ENCODE results near the gene NRSN2. TPM values are rescaled to one million over a fixed set of nuclear protein-coding genes. Genes with fewer than 3 reads are reported as not detected.
"Not testable (repeated sequence)": the region's sequence is repeated elsewhere in the genome, so short reads cannot be mapped to it uniquely, and the experiment has no call there.

The NRSN2 gene
- total and polyA plus RNA-seq, 3 donors from 2014 or later: 49.4 to 79.0 (median 62.4) TPM

GRCh38 chr20:375265-375889 lies 28.5 kb downstream of the NRSN2 start:
- no peak overlapping the region for H3K27ac ChIP-seq
- DNase-seq: no peak
- TF ChIP-seq CTCF (IDR thresholded peaks at IDR 0.05) (no peak), POLR2A (IDR thresholded peaks at IDR 0.05) (no peak)

GRCh38 chr20:376089-376488 lies 29.2 kb downstream of the NRSN2 start:
- DNase-seq: no peak
- H3K36me3 ChIP-seq (ENCODE audit: low read depth, missing control alignments): no peaks in the 10 kb centered on the region
- TF ChIP-seq POLR2A (IDR thresholded peaks at IDR 0.05) (no peak), CTCF (IDR thresholded peaks at IDR 0.05) (no peak)
- H3K27ac ChIP-seq: no peak overlapping the region
- no peak overlapping the region for H3K4me3 ChIP-seq
- H3K27me3 ChIP-seq: no peaks in the 10 kb centered on the region
- 27 to 55% methylated on average over 2 of the region's 2 CpGs for WGBS, 2 donors
- intact Hi-C loops (cut with DNase I; ENCODE audit: low total_unique reads): no loop called here
- H3K9me3 ChIP-seq: no peaks in the 10 kb centered on the region
- H3K4me1 ChIP-seq: peaks cover 8% of the 10 kb centered on the region

More at GRCh38 chr20:375265-375889, 28.5 kb downstream of the NRSN2 start:
- no peaks in the 10 kb centered on the region for H3K9me3 ChIP-seq
- no peak overlapping the region for H3K4me3 ChIP-seq
- intact Hi-C loops (cut with DNase I; ENCODE audit: low total_unique reads): no loop called here
- no peaks in the 10 kb centered on the region for H3K36me3 ChIP-seq (ENCODE audit: low read depth, missing control alignments)
- peaks cover 8% of the 10 kb centered on the region for H3K4me1 ChIP-seq
- H3K27me3 ChIP-seq: no peaks in the 10 kb centered on the region
- 75 to 80% methylated on average over 10 of the region's 10 CpGs for WGBS, 2 donors

- Histone ChIP-seq H3K27me3 (no peaks in the 10 kb centered on the region), H3K4me1 (peaks cover 6% of the 10 kb centered on the region), H3K36me3 (ENCODE audit: low read depth, missing control alignments) (no peaks in the 10 kb centered on the region), H3K4me3 (no peak overlapping the region), H3K27ac (no peak overlapping the region), H3K9me3 (no peaks in the 10 kb centered on the region)
- DNase-seq: no peak
- intact Hi-C loops (cut with DNase I; ENCODE audit: low total_unique reads): no loop called here
- TF ChIP-seq CTCF (IDR thresholded peaks at IDR 0.05): no peak
- TF ChIP-seq POLR2A (IDR thresholded peaks at IDR 0.05): no peak
- WGBS, 2 donors: 67 to 90% methylated on average over 2 of the region's 2 CpGs
These were observed 29.8 kb downstream of the NRSN2 start for GRCh38 chr20:376750-377149.

GRCh38 chr20:377578-377977 lies 30.7 kb downstream of the NRSN2 start:
- DNase-seq; H3K36me3 ChIP-seq (ENCODE audit: low read depth, missing control alignments); H3K9me3 ChIP-seq; H3K4me1 ChIP-seq; H3K27ac ChIP-seq; H3K4me3 ChIP-seq; intact Hi-C loops (cut with DNase I; ENCODE audit: low total_unique reads); H3K27me3 ChIP-seq: not testable (repeated sequence)
- WGBS, 2 donors: 86 to 88% methylated on average over 12 of the region's 12 CpGs

GRCh38 chr20:378961-379336 lies 32.0 kb downstream of the NRSN2 start:
- Histone ChIP-seq H3K4me1 (peaks cover 3% of the 10 kb centered on the region), H3K27me3 (no peaks in the 10 kb centered on the region), H3K4me3 (no peak overlapping the region), H3K27ac (no peak overlapping the region), H3K36me3 (ENCODE audit: low read depth, missing control alignments) (no peaks in the 10 kb centered on the region), H3K9me3 (no peaks in the 10 kb centered on the region)
- intact Hi-C loops (cut with DNase I; ENCODE audit: low total_unique reads): no loop called here
- DNase-seq: no peak
- no peak for TF ChIP-seq CTCF (IDR thresholded peaks at IDR 0.05)
- no peak for TF ChIP-seq POLR2A (IDR thresholded peaks at IDR 0.05)
- 83 to 86% methylated on average over 5 of the region's 5 CpGs for WGBS, 2 donors
